NCI-H1092 (cell line): ENCODE measurements around the gene HK2.
"Not testable (repeated sequence)": the region's sequence is repeated elsewhere in the genome, so short reads cannot be mapped to it uniquely, and the experiment has no call there.

Experiments
- DNase-seq: peaks from one replicate; lab custom pipeline; 2025; lab: John Stamatoyannopoulos, UW

The HK2 gene

DNA sequence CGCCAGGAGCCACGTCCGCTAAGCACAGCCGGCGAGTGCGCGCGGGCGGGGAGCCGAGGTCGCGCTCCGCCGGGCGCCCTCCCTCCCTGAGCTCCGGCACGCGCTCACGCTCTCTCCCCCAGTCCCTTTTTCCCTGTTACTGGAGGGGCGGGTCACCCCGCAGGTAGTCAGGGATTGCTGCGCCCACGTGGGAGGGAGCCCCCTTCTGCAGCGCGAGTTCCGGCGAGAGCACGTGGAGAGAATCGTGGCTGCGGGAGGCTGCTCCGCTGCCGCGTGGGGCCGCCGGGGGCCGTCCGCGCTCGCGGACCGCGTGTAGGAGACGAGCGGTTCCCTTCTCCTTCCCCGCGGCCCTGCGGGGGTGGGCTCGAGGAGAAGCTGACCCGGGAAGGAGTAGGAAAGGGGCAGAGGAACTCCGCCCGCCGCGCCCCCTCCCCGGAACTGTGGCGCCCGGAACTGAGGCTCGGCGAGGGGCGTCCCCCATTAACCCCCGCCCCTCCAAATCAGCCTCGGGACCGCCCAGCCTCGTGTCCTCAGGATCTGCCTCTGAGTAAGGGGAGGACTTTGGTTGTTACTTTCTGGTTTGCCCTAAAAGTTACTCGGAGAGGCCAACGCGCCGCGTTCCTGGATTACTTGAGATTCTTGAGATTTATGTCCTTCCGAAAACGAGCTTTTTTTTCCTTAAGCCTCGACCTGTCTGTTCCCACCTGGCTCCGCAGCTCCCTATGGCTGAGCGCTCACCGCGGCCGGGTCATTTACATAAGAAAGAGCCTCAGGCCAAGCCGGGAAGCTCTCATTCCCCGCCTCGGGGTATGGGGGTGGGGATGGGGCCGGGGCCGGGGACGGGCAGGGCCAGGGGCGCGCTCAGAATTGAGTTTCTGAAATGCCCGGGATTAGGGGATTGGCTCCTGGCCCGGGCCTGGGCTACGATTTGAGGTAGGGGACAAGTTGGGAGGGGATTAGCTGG is 1.1 kb downstream of the HK2 start:
- no peak for DNase-seq

GRCh38 chr2:74835831-74836674 is 2.1 kb downstream of the HK2 start:
- no peak for DNase-seq

- DNase-seq = no peak
Measured at GRCh38 chr2:74836675-74837401, 2.9 kb downstream of the HK2 start.

DNA sequence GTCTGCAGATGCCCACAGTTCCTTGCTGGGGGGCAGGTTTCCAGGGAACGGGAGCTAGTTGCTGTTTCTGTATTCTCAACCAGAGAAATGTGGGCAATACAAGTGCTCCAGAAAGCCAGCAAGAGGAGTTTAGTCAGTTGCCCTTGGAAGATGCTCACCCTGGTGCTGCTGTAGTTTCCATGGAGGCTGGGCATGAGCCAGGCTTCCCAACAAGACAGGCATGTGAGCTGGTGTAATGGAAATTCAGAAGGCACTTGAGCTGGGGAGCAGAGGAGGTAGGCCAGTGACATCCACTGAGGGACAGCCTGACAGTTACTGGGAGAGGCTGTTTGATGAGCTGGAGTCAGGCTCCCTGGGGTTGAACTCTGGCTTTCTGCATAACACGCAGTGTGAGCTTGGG is 7.7 kb downstream of the HK2 start:
- no peak for DNase-seq

DNA sequence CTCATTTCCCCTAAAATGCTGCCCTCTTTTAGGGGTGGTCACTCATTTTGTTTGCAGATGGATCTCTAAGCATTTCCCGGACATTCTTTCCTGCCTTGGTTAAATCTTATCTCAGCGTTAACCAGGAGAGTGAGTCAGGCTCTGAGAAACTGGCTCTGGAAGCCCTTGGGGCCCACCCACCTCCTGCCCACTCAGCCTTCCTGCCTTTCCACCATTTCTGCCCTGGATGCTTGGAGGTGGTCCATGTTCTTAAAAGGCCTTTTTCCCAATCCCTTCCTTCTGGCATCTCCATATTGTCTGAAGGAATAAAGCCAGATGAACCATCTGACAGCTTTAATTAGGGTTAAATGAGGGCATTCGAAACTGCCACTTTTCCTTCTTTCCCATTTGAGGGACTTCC is 9.5 kb downstream of the HK2 start:
- no peak for DNase-seq

- no peak for DNase-seq
Measured at GRCh38 chr2:74843899-74844298, 10.0 kb downstream of the HK2 start.

DNA sequence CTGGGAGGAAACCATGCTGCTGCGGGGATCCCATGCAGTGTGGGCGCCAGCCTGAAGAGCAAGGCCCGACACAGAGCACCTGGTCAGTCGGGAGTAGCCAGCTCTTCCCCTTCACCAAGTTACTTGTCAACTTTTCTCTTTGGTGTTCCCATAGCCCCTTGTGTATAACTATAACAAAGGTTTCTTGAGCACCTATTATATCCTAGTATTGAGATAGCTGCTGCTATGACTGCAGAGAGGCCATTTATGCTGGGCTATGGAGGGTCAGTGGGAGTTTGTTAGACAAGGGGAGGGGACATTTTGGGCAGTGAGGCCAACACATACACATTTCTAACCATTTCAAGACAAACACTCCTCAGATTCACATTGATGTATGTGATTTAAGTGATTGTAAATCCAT is 10.8 kb downstream of the HK2 start:
- DNase-seq = no peak

- peak; percentile 48 for DNase-seq
Measured at GRCh38 chr2:74845217-74845751, 11.4 kb downstream of the HK2 start.

DNA sequence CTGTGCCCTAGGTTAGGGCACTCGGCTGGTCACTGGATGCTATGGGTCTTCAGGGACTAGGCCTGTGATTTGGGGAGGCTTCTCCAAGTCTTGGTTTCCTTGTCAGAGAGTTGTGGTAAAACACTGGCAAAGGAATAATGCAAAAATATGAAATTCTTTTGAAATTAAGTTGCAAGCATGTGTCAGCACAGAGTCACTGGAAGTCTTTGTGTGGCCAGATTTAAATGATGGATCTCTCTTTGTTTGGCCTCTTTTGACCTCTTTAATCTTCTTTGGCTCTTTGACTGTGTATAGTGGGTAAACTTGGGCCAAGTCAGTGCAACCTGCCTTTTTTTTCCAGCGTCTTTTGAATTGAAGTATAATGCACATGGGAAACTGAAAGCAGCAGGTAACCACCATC is 12.1 kb downstream of the HK2 start:
- DNase-seq = no peak

GRCh38 chr2:74846481-74846880 is 12.6 kb downstream of the HK2 start:
- no peak for DNase-seq

DNA sequence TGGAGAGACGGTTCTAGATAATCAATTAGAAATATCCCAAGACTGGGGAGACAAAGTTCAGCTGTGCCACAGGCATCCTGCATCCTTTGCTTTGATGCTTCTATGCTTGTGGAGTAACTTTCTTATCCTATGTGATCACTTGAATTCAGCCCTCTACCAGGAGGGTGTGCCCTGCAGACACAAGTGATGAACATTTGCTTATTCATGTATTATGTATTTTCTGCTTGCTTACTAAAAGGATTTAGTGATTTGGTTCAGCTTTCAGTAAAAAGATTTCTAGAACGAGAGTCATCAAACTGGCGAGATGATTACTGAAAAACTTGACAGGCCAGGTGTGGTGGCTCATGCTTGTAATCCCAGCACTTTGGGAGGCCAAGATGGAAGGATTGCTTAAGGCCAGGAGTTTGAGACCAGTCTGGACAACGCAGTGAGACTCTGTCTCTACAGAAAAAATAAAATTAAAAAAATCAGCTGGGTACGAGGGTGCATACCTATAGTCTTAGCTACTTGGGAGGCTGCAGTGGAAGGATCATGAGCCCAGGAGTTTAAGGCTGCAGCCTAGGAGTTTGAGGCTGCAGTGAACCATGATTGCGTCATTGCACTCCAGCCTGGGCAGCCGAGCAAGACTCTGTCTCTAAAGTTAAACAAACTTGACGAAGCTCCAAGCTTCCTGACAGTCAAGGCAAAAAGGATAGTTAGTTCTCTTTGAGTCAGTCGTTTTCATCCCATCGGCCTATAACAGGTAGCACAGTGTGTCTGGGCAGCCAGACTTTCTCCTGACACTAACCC is 13.3 kb downstream of the HK2 start:
- no peak for DNase-seq

DNA sequence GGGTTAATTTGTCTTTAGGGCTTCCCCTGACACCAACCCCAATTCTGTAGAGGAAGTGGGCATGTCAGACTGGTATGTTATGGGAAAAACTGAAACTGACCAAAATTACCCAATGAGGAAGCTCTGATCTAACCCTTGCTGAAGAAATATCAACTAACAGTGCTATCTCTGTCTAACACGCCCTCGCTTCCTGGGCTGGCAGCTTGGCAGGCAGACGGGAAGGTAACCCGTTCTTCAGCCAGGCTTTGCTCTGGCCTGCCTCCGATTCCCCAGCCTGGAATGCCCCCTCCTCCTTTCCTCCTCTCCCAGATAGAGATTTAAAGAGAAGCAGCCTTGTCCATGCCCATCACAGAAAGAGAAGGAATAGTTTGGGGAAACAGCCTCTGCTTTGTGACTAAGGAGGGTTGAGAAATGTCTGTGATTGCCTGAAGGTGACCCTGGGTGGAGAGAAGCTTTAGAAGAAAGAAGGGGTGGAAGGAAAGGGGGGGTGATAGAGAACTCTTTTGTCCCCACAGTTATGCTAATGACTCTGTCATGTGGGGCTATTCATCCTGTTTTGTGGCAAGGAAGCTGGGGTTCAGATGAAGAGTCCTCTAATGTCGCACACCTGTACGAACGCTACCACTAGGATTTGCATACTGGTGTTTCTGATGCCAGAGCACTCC is 15.4 kb downstream of the HK2 start:
- no peak for DNase-seq

GRCh38 chr2:74850496-74851190 is 16.7 kb downstream of the HK2 start:
- no peak for DNase-seq

GRCh38 chr2:74851191-74851566 is 17.3 kb downstream of the HK2 start:
- DNase-seq = no peak

DNA sequence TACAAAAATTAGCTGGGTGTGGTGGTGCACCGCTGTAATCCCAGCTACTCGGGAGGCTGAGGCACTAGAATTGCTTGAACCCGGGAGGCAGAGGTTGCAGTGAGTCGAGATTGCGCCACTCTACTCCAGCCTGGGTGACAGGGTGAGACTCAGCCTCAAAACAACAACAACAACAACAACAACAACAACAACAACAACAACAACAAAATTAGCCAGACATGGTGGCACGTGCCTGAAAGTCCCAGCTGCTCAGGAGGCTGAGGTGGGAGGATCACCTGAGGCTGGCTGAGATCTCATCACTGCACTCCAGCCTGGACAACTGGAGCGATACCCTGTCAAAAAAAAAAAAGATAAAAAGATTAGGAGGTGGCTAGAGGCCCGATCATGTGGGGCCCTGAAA is 19.4 kb downstream of the HK2 start:
- not testable (repeated sequence) for DNase-seq

GRCh38 chr2:74854401-74854800 is 20.5 kb downstream of the HK2 start:
- no peak for DNase-seq

DNA sequence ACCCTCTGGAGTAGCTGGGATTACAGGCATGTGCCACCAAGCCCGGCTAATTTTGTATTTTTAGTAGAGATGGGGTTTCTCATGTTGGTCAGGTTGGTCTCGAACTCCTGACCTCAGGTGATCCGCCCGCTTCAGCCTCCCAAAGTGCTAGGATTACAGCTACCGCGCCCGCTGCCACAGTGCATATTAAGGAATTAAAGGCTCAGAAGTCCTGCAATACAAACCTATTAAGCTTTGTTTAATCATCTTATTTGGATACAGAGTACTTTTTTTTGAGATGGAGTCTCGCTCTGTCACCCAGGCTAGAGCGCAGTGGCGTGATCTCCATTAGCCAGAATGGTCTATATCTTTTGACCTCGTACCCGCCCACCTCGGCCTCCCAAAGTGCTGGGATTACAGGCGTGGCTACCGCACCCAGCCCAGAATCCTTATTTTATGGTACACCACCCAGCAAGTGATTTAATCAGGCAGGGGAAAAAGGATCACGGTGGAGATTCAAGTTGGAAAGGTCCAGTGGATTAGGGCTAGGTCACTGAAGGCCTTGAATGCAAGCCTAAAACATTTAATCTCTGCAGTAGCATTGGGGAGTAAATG is 21.3 kb downstream of the HK2 start:
- not testable (repeated sequence) for DNase-seq

GRCh38 chr2:74856004-74856578 is 22.2 kb downstream of the HK2 start:
- DNase-seq = no peak

GRCh38 chr2:74856599-74856998 is 22.7 kb downstream of the HK2 start:
- no peak for DNase-seq
